Tibial nerve (tissue), 4 donors: ENCODE measurements around the gene ADGRL3. TPM values are rescaled to one million over a fixed set of nuclear protein-coding genes. Genes with fewer than 3 reads are reported as not detected.
"Not testable (repeated sequence)": the region's sequence is repeated elsewhere in the genome, so short reads cannot be mapped to it uniquely, and the experiment has no call there.

Experiments used
- DNase-seq, 2 donors: peaks; one replicate each; pipeline ENCODE4 v3.0.0-alpha.2; 2019; ENCODE audit warnings: low spot score in 2 of 2
- H3K27ac ChIP-seq, 4 donors: fragments of 200-600 bp; sonication (generic) in 3 of 4; one replicate each; pipeline ENCODE4 v1.5.1; 2017 to 2019; ENCODE audit warnings: mild to moderate bottlenecking in 1 of 4
- H3K27me3 ChIP-seq, 2 donors: fragments of 200-600 bp; sonication (generic) in 1 of 2; one replicate each; pipeline versions ENCODE4 v1.5.1 to v1.6.0; 2017 to 2019
- H3K36me3 ChIP-seq, 3 donors: fragments of 200-600 bp; sonication (generic); one replicate each; pipeline ENCODE4 v1.5.1; 2018 to 2019
- H3K4me1 ChIP-seq, 4 donors: fragments of 200-600 bp; sonication (generic) in 3 of 4; one replicate each; pipeline ENCODE4 v1.5.1; 2017 to 2019
- H3K4me3 ChIP-seq, 4 donors: fragments of 200-600 bp; sonication (generic) in 3 of 4; one replicate each; pipeline ENCODE4 v1.5.1; 2017 to 2019; ENCODE audit warnings: mild to moderate bottlenecking in 1 of 4, moderate library complexity in 1 of 4
- H3K9me3 ChIP-seq, 4 donors: fragments of 200-600 bp; sonication (generic) in 3 of 4; one replicate each; pipeline ENCODE4 v1.5.1; 2017 to 2019
- CTCF ChIP-seq, 5 experiments: fragments of 200-600 bp in 3 of 5; fragments of 450-650 bp in 2 of 5; sonication (generic) in 3 of 5; IDR thresholded peaks; one replicate each; pipeline ENCODE4 v1.5.1; 2016 to 2019; ENCODE audit warnings: antibody characterized with exemption in 5 of 5, mild to moderate bottlenecking in 3 of 5, moderate library complexity in 2 of 5
- EP300 ChIP-seq, 2 donors: sonication (generic); formaldehyde crosslinking; IDR thresholded peaks; one replicate each; pipeline ENCODE4 v1.6.1; 2017; ENCODE audit warnings: antibody characterized with exemption in 2 of 2, mild to moderate bottlenecking in 1 of 2
- POLR2A ChIP-seq, 2 donors: fragments of 450-650 bp; IDR thresholded peaks; one replicate each; pipeline ENCODE4 v1.6.1; 2017; ENCODE audit warnings: antibody characterized with exemption in 2 of 2, mild to moderate bottlenecking in 2 of 2, moderate library complexity in 2 of 2
- WGBS, 2 donors: methylation state at CpG; one replicate each; pipeline ENCODE4 v1.1.5; 2018; 5-methylcytosine and 5-hydroxymethylcytosine counted together
- total RNA-seq, 4 donors: library from RNA; depleted of rRNA; stranded (reverse); fragments of >200 nt; gene quantifications; one replicate each; pipeline ENCODE4 v1.1.0, GENCODE V29; 2016

Gene ADGRL3
- total RNA-seq, 4 donors from 2014 or later: 20.1 to 51.3 (median 28.2) TPM

DNA sequence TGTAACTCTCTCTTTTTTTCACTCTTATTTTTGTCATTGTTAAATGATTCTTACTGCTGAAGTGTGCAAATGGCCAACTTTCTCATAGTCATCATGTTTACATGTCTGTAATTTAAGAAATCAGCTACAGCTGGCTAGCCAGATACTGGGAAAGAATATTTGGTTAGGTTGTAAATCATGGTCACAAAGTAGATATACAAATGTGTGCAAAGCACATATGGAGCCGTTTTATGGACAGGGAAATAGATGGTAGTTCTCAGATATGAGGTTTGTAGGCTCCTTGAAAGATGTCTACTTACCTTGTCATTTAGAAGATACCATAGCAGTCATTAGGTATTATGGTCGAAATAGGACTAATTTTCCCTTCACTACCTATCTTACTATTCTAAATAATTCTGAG, 430.4 kb downstream of the ADGRL3 start:
- H3K27me3 ChIP-seq: no peaks in the 10 kb centered on the region
- DNase-seq: no peak
- WGBS, 2 donors: 88 to 92% methylated on average over 2 of the region's 2 CpGs
- no peak overlapping the region for H3K27ac ChIP-seq
- H3K4me3 ChIP-seq: no peak overlapping the region
- H3K9me3 ChIP-seq: no peaks in the 10 kb centered on the region
- TF ChIP-seq CTCF (IDR thresholded peaks at IDR 0.05) (no peak), POLR2A (IDR thresholded peaks at IDR 0.05) (no peak), EP300 (IDR thresholded peaks at IDR 0.05) (no peak)
- H3K36me3 ChIP-seq: no peaks in the 10 kb centered on the region
- H3K4me1 ChIP-seq: peaks cover 0 to 5% (median 0%) of the 10 kb centered on the region in 4 donors

DNA sequence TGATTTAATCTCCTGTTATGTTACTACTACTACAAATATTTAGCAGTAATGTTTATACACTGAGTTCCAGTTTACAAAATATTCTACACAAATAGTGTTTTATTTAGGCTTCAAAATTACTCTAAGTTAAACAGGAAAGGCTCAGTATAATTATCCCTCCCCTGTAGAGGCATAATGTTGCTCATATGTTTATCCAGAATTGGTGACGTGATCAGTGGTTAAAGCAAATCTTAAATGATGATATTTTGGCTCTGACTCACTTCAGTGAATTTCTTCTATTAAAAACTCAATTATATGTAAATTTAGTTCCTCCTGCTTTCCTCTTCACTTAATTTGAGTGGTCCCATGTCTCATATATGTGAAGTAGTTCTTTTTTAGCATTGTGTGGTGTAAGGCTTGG, 438.5 kb downstream of the ADGRL3 start:
- H3K4me3 ChIP-seq: no peak overlapping the region
- H3K27me3 ChIP-seq: no peaks in the 10 kb centered on the region
- 64 to 71% methylated on average over 1 of the region's 1 CpG for WGBS, 2 donors
- H3K4me1 ChIP-seq: no peaks in the 10 kb centered on the region
- no peak for DNase-seq
- no peak overlapping the region for H3K27ac ChIP-seq
- no peaks in the 10 kb centered on the region for H3K9me3 ChIP-seq
- TF ChIP-seq POLR2A (IDR thresholded peaks at IDR 0.05) (no peak), CTCF (IDR thresholded peaks at IDR 0.05) (no peak), EP300 (IDR thresholded peaks at IDR 0.05) (no peak)
- H3K36me3 ChIP-seq: no peaks in the 10 kb centered on the region

GRCh38 chr4:61646746-61647350, 446.7 kb downstream of the ADGRL3 start:
- H3K9me3 ChIP-seq, H3K27ac ChIP-seq, H3K4me1 ChIP-seq, H3K4me3 ChIP-seq, DNase-seq, H3K36me3 ChIP-seq, H3K27me3 ChIP-seq: not testable (repeated sequence)
- WGBS, 2 donors: 91 to 95% methylated on average over 21 to 24 of the region's 26 CpGs

GRCh38 chr4:61648264-61648663, 448.1 kb downstream of the ADGRL3 start:
- no peak overlapping the region for H3K4me3 ChIP-seq
- DNase-seq: no peak
- no peaks in the 10 kb centered on the region for H3K4me1 ChIP-seq
- no peaks in the 10 kb centered on the region for H3K27me3 ChIP-seq
- no peak overlapping the region for H3K27ac ChIP-seq
- H3K9me3 ChIP-seq: no peaks in the 10 kb centered on the region
- no peak for TF ChIP-seq POLR2A (IDR thresholded peaks at IDR 0.05)
- TF ChIP-seq EP300 (IDR thresholded peaks at IDR 0.05): no peak
- no peak for TF ChIP-seq CTCF (IDR thresholded peaks at IDR 0.05)
- no peaks in the 10 kb centered on the region for H3K36me3 ChIP-seq
- 39 to 44% methylated on average over 1 of the region's 1 CpG for WGBS, 2 donors

GRCh38 chr4:61657016-61657415, 456.9 kb downstream of the ADGRL3 start:
- Histone ChIP-seq H3K27me3 (no peaks in the 10 kb centered on the region), H3K36me3 (no peaks in the 10 kb centered on the region), H3K27ac (no peak overlapping the region), H3K9me3 (no peaks in the 10 kb centered on the region), H3K4me1 (peaks cover 0 to 17% (median 0%) of the 10 kb centered on the region in 4 donors), H3K4me3 (no peak overlapping the region)
- WGBS, 2 donors: 31 to 51% methylated on average over 2 of the region's 2 CpGs
- no peak for DNase-seq
- no peak for TF ChIP-seq EP300 (IDR thresholded peaks at IDR 0.05)
- no peak for TF ChIP-seq CTCF (IDR thresholded peaks at IDR 0.05)
- no peak for TF ChIP-seq POLR2A (IDR thresholded peaks at IDR 0.05)

DNA sequence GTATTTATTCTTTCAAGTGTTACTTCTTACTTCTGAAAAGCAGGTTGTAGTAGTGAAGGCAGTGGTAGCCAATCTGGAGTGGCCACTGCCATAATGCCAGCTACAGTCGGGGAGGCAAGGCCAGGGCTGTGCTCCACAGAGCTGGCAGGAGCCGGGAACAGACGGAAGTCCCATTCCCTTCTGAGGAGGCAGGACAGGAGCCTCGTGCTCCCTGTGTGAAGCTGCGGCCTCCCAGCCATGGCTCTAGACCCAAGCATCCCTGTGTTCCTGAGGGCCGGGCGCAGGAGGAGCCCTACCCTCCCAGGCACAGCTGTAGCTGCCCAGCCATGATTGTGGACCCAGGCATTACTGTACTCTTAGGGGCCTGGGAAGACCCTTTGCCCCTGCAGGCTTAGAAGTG, 461.8 kb downstream of the ADGRL3 start:
- no peak for DNase-seq
- WGBS, 2 donors: 82 to 98% methylated on average over 3 to 7 of the region's 7 CpGs
- no peak for TF ChIP-seq POLR2A (IDR thresholded peaks at IDR 0.05)
- TF ChIP-seq CTCF (IDR thresholded peaks at IDR 0.05): no peak
- TF ChIP-seq EP300 (IDR thresholded peaks at IDR 0.05): no peak
- H3K9me3 ChIP-seq: peaks cover 0 to 8% (median 0%) of the 10 kb centered on the region in 4 donors
- peaks cover 0 to 2% (median 0%) of the 10 kb centered on the region in 4 donors for H3K4me1 ChIP-seq
- H3K27me3 ChIP-seq: no peaks in the 10 kb centered on the region
- no peak overlapping the region for H3K4me3 ChIP-seq
- peaks cover 0 to 8% (median 0%) of the 10 kb centered on the region in 3 donors for H3K36me3 ChIP-seq
- H3K27ac ChIP-seq: no peak overlapping the region
